K562 (cell line): ENCODE results near the gene TERB1. TPM values are rescaled to one million over a fixed set of nuclear protein-coding genes. Genes with fewer than 3 reads are reported as not detected.

Source experiments
- ATAC-seq: fragments of 200-7000 bp; cut with Tn5 transposase; 3 replicates; pipeline ENCODE4 v1.9.1; 2020; ENCODE audit warnings: moderate library complexity
- BruUV-seq: library from RNA; stranded (reverse); fragments of 400-500 nt; replicated peaks from 2 replicates; lab custom pipeline; 2021; lab: Mats Ljungman, UMichigan
- CTCF ChIA-PET: fragments of 300-600 bp; formaldehyde crosslinking; extraction: SDS; loops from one replicate; lab custom pipeline; 2021; ENCODE audit warnings: low intra/inter-chr PET ratio; lab: Yijun Ruan, JAX
- POLR2A ChIA-PET: fragments of 300-600, 350-650 bp; sonication (Branson Sonifier 250); formaldehyde crosslinking; extraction: SDS; loops from one replicate; lab custom pipeline; 2021; ENCODE audit warnings: antibody characterized with exemption, inconsistent platforms; lab: Yijun Ruan, JAX
- DNase-seq, 4 experiments: peaks; one replicate each; pipeline versions ENCODE4 v3.0.0 to v3.0.0-alpha.2; 2011 to 2018; ENCODE audit warnings: low spot score in 3 of 4, mixed read lengths in 3 of 4; ENCODE audit errors: extremely low read depth in 1 of 4
- FAIRE-seq: peaks from 2 replicates; lab custom pipeline; 2011; peaks lifted over from hg19 to GRCh38; lab: Jason Lieb, UNC
- H2AFZ ChIP-seq: 2 replicates; pipeline ENCODE4 v1.6.0; 2011; ENCODE audit warnings: low read depth, low read length, control low read depth, inconsistent platforms
- H3K27ac ChIP-seq: fragments of 200-600 bp; 3 replicates; pipeline ENCODE4 v1.8.0; 2011; ENCODE audit warnings: low read depth, mild to moderate bottlenecking, control low read depth, inconsistent platforms, low read length, moderate library complexity, mixed read lengths; ENCODE audit errors: extremely low read depth
- H3K27me3 ChIP-seq, 2 experiments: fragments of 300-600 bp in 1 of 2; 2 replicates in 1 of 2; 3 replicates in 1 of 2; pipeline versions ENCODE4 v1.6.0 to v1.8.0; 2011; ENCODE audit warnings: inconsistent platforms in 2 of 2, low read length in 2 of 2, mild to moderate bottlenecking in 1 of 2, mixed read lengths in 1 of 2, moderate library complexity in 1 of 2; ENCODE audit not compliant: control insufficient read depth in 2 of 2, insufficient read depth in 2 of 2
- H3K36me3 ChIP-seq: fragments of 300-600 bp; 3 replicates; pipeline ENCODE4 v1.8.0; 2011; ENCODE audit warnings: mild to moderate bottlenecking, low read length, inconsistent platforms; ENCODE audit not compliant: control insufficient read depth, insufficient read depth
- H3K4me1 ChIP-seq, 2 experiments: fragments of 200-600 bp in 1 of 2; replicated peaks in 1 of 2; 2 replicates in 1 of 2; 3 replicates in 1 of 2; pipeline versions ENCODE4 v1.5.1 to v1.8.0; 2011; ENCODE audit warnings: inconsistent platforms in 2 of 2, low read length in 2 of 2, mild to moderate bottlenecking in 1 of 2, mixed read lengths in 1 of 2, moderate library complexity in 1 of 2; ENCODE audit not compliant: control insufficient read depth in 2 of 2, insufficient read depth in 2 of 2
- H3K4me2 ChIP-seq: 2 replicates; pipeline ENCODE4 v1.6.1; 2011; ENCODE audit warnings: low read length, control low read depth, inconsistent platforms, mixed read lengths; ENCODE audit not compliant: insufficient read depth
- H3K4me3 ChIP-seq: fragments of 200-600 bp; sonication (generic), shearing (Covaris generic); 2 replicates; pipeline ENCODE4 v1.5.1; 2016; ENCODE audit warnings: control low read depth, inconsistent platforms
- H3K79me2 ChIP-seq: fragments of 200-600 bp; 3 replicates; pipeline ENCODE4 v1.8.0; 2011; ENCODE audit warnings: low read length, inconsistent platforms; ENCODE audit not compliant: control insufficient read depth, insufficient read depth
- H3K9ac ChIP-seq, 2 experiments: 2 replicates each; pipeline versions ENCODE4 v1.6.0 to v1.6.1; 2011; ENCODE audit warnings: low read depth in 2 of 2, low read length in 2 of 2, control low read depth in 1 of 2, inconsistent platforms in 1 of 2, mild to moderate bottlenecking in 1 of 2, mixed read lengths in 1 of 2; ENCODE audit not compliant: insufficient read depth in 1 of 2
- H3K9me1 ChIP-seq: one replicate; pipeline ENCODE4 v1.6.0; 2011; ENCODE audit warnings: inconsistent platforms, mild to moderate bottlenecking, low read length, moderate library complexity; ENCODE audit not compliant: control insufficient read depth, insufficient read depth
- H3K9me3 ChIP-seq: replicated peaks from 2 replicates; pipeline ENCODE4 v1.5.1; 2011; ENCODE audit warnings: low read depth, low read length, inconsistent platforms; ENCODE audit not compliant: control insufficient read depth, insufficient read depth
- H4K20me1 ChIP-seq: replicated peaks from 2 replicates; pipeline ENCODE4 v1.6.1; 2011; ENCODE audit warnings: low read length, inconsistent platforms, mixed read lengths; ENCODE audit not compliant: control insufficient read depth, insufficient read depth
- ATF7 ChIP-seq: fragments of 450-650 bp; IDR thresholded peaks from 2 replicates; pipeline ENCODE4 v1.7.1; 2014; ENCODE audit warnings: mild to moderate bottlenecking, moderate library complexity
- BCL6 ChIP-seq: fragments of 250-450 bp; sonication (Bioruptor Pico); IDR thresholded peaks from 2 replicates; pipeline ENCODE4 v1.4.0; 2020
- CCNT2 ChIP-seq: IDR thresholded peaks from 2 replicates; pipeline ENCODE4 v1.6.1; 2011; ENCODE audit warnings: borderline replicate concordance, low read depth, mild to moderate bottlenecking, moderate library complexity, mixed read lengths, low read length; ENCODE audit not compliant: insufficient read length; ENCODE audit errors: extremely low read depth
- ETV1 ChIP-seq: fragments of 450-650 bp; conservative IDR thresholded peaks from 2 replicates; pipeline ENCODE4 v1.6.1; 2016; ENCODE audit warnings: missing genetic modification characterization, control low read depth, low read depth, missing compliant biosample characterization
- GTF2A2 ChIP-seq: IDR thresholded peaks from 2 replicates; pipeline ENCODE4 v1.6.1; 2016; ENCODE audit warnings: mild to moderate bottlenecking, missing genetic modification characterization, missing compliant biosample characterization
- MYNN ChIP-seq, 2 experiments: sonication (generic); formaldehyde crosslinking in 1 of 2; IDR thresholded peaks; 2 replicates each; pipeline versions ENCODE4 v1.5.0 to v1.6.1; 2016 to 2020; ENCODE audit warnings: antibody characterized with exemption in 1 of 2, missing genetic modification reagents in 1 of 2
- NFE2L1 ChIP-seq: fragments of 450-650 bp; IDR thresholded peaks from 2 replicates; pipeline ENCODE4 v1.6.1; 2016; ENCODE audit warnings: missing genetic modification characterization, low read depth, mild to moderate bottlenecking, missing compliant biosample characterization, moderate library complexity, borderline replicate concordance
- POLR2AphosphoS2 ChIP-seq: IDR thresholded peaks from 2 replicates; pipeline ENCODE4 v1.6.1; 2012; ENCODE audit warnings: low read length, improper control_type of control experiment
- SAFB ChIP-seq: fragments of 200-400 bp; formaldehyde crosslinking; IDR thresholded peaks from 2 replicates; pipeline ENCODE4 v1.6.1; 2017; ENCODE audit warnings: low read depth, low read length, borderline replicate concordance
- ZBTB33 ChIP-seq: sonication (generic); formaldehyde crosslinking; IDR thresholded peaks from 2 replicates; pipeline ENCODE4 v1.8.1; 2023; ENCODE audit warnings: mild to moderate bottlenecking, missing genetic modification reagents
- ZBTB34 ChIP-seq: fragments of 250-450 bp; sonication (Bioruptor Pico); IDR thresholded peaks from 2 replicates; pipeline ENCODE4 v1.8.0; 2021; ENCODE audit warnings: mild to moderate bottlenecking, moderate library complexity
- ZBTB5 ChIP-seq: fragments of 450-650 bp; IDR thresholded peaks from 2 replicates; pipeline ENCODE4 v1.6.1; 2017; ENCODE audit warnings: antibody characterized with exemption
- ZFP36 ChIP-seq: fragments of 150-350 bp; IDR thresholded peaks from 2 replicates; pipeline ENCODE4 v1.6.1; 2018; ENCODE audit warnings: low read length, low read depth; ENCODE audit not compliant: partially characterized antibody
- ZNF263 ChIP-seq: sonication (generic); formaldehyde crosslinking; IDR thresholded peaks from 2 replicates; pipeline ENCODE4 v1.8.0; 2022; ENCODE audit warnings: mild to moderate bottlenecking, missing genetic modification reagents, borderline replicate concordance
- ZNF561 ChIP-seq: fragments of 450-650 bp; formaldehyde crosslinking; conservative IDR thresholded peaks from 2 replicates; pipeline ENCODE4 v1.4.0; 2020; ENCODE audit warnings: mild to moderate bottlenecking, moderate library complexity
- WGBS: fragments of 100-300 bp; shearing (Covaris generic); methylation state at CpG from one replicate; pipeline ENCODE4 v1.1.6; 2016; ENCODE audit warnings: low coverage, mixed read lengths; ENCODE audit not compliant: insufficient coverage; ENCODE audit errors: missing lambda C conversion rate; 5-methylcytosine and 5-hydroxymethylcytosine counted together
- in situ Hi-C: fragments of 300-500 bp; cut with MboI; formaldehyde crosslinking; loops from 4 replicates; pipeline ENCODE4 v1.15.0; 2018; ENCODE audit warnings: inconsistent platforms, mixed read lengths
- intact Hi-C: fragments of 100-400 bp; cut with micrococcal nuclease; formaldehyde crosslinking; loops from 2 replicates; pipeline ENCODE4 v1.14.2; 2022
- polyA plus RNA-seq, 8 experiments: library from polyadenylated mRNA; depleted of rRNA in 4 of 8; stranded (reverse) in 5 of 8; unstranded in 3 of 8; fragments of >200 nt; fragmentation: Nextera tagmentation in 2 of 8; fragmentation: Illumina TruSeq in 1 of 8; extraction: Ambion mirVana in 2 of 8; extraction: Trizol in 1 of 8; gene quantifications; 2 replicates each; pipeline versions ENCODE4 v1.2.1 to v1.2.3, GENCODE V29; 2011 to 2014; ENCODE audit warnings: inconsistent platforms in 1 of 8, missing spikeins in 1 of 8
- total RNA-seq, 7 experiments: library from RNA; depleted of rRNA in 6 of 7; stranded (reverse); fragments of >200 nt in 6 of 7; fragmentation: Illumina TruSeq in 2 of 7; extraction: Trizol in 2 of 7; gene quantifications; 2 replicates each; pipeline versions ENCODE4 v1.2.1 to v1.2.3, GENCODE V29; 2011 to 2021; ENCODE audit warnings: low replicate concordance in 1 of 7

TERB1 gene
- total and polyA plus RNA-seq, 9 of the 15 experiments (the other 6 are each of a cell fraction or from before 2014, with no cell fraction given), result not detected

DNA sequence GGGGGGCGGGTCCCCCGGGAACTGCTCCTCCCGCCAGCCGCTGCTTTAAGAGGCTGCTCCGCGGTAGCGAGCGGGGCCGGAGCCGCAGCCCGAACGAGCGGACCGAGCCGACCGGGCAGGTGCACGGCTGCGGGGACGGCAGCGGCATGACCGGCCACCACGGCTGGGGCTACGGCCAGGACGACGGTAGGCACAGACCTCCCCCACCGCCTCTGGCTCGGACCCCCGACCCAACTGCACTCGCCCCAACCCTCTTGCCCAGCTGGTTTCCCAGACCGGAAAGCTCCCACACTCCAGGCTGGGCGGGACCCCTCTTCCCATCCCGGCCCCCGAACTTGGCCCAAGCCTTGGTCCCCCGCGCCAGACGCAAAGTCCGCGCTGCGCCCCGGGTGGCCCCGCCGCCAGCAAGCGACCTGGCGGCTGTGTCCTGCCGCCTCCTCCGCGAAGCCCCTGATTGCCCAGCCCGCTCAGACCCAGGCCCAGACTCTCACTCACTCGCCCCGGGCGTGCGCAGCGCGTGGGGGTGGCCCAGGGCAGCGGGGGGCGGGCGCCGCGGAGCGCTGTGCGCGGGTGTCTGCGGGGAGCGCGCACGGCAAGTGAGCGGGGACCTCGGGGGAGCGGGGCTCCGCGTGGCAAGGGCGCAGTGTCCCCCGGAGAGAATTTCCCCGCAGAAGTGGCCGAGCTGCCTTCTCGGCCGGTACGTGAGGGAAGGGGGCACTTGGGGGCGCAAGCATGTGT, 43.1 kb upstream of the TERB1 start, which contains the start of gene CA7 (continued):
- no peak for TF ChIP-seq ZBTB33 (CRISPR knock-in tag)

- Histone ChIP-seq H3K79me2 (no peaks in the 10 kb centered on the region), H3K4me3 (no peak overlapping the region), H3K36me3 (no peaks in the 10 kb centered on the region), H3K27me3 (peaks cover 18 to 20% of the 10 kb centered on the region in 2 experiments; a peak in 4 of 5 replicates), H2AFZ (no peak overlapping the region), H3K4me2 (no peak overlapping the region), H3K9me1 (no peaks in the 10 kb centered on the region), H3K9ac (no peak overlapping the region), H3K9me3 (no peaks in the 10 kb centered on the region), H4K20me1 (0 out of 2 replicates have a peak, but pooled peaks cover 4% of the 10 kb centered on the region), H3K4me1 (peaks cover 12 to 22% of the 10 kb centered on the region in 2 experiments; a peak in 3 of 5 replicates), H3K27ac (no peak overlapping the region)
- WGBS, result 18% methylated on average over 12 of the region's 14 CpGs
- ChIA-PET POLR2A (interaction anchor here (0.8 to 1.5 kb wide), 4 partner anchors 9 to 17 kb away, joined by 3 to 6 read pairs (median 4); partner anchors contain the start of gene NAE1), CTCF (no interaction called here)
- in situ Hi-C loops (no loop called here), intact Hi-C loops (no loop called here)
- no TSS peak for BruUV-seq
- FAIRE-seq, result no peak
- ATAC-seq, result no peak
- DNase-seq, result no peak
- TF ChIP-seq ZBTB5, result no peak
- no peak for TF ChIP-seq ZNF263
- no peak for TF ChIP-seq ZBTB34 (CRISPR knock-in tag)
- no peak for TF ChIP-seq SAFB
- no peak for TF ChIP-seq CCNT2
- TF ChIP-seq MYNN (IDR thresholded peaks at IDR 0.05), result no peak
- TF ChIP-seq MYNN (CRISPR knock-in tag; IDR thresholded peaks at IDR 0.05), result no peak
- no peak for TF ChIP-seq ETV1 (tag)
- no peak for TF ChIP-seq GTF2A2 (tag)
- no peak for TF ChIP-seq ATF7
- TF ChIP-seq ZFP36, result no peak
- TF ChIP-seq NFE2L1 (tag), result no peak
- no peak for TF ChIP-seq ZNF561 (CRISPR knock-in tag)
- no peak for TF ChIP-seq BCL6 (CRISPR knock-in tag)
- no peak for TF ChIP-seq POLR2AphosphoS2
Observed at GRCh38 chr16:66844009-66844341, 42.6 kb upstream of the TERB1 start.
